Endothelial cell of umbilical vein (primary cell): Measurements from ENCODE around the gene MPZL3. TPM values are rescaled to one million over a fixed set of nuclear protein-coding genes. Genes with fewer than 3 reads are reported as not detected.

ENCODE experiments used
- BruUV-seq: library from RNA; stranded (reverse); fragments of 400-500 nt; replicated peaks from 2 replicates; lab custom pipeline; 2021; lab: Mats Ljungman, UMichigan
- CTCF ChIA-PET: fragments of 300-600, 350-600 bp; sonication (Branson Sonifier 250); formaldehyde crosslinking; loops from one replicate; lab custom pipeline; 2021; ENCODE audit warnings: antibody characterized with exemption, inconsistent platforms; lab: Charles Lee
- POLR2A ChIA-PET: fragments of 300-600, 350-600 bp; sonication (Branson Sonifier 250); formaldehyde crosslinking; loops from one replicate; lab custom pipeline; 2021; ENCODE audit warnings: antibody characterized with exemption, inconsistent platforms; lab: Charles Lee
- DNase-seq: peaks from one replicate; pipeline ENCODE4 v3.0.0-alpha.2; 2011; ENCODE audit warnings: low read depth, low spot score
- FAIRE-seq: peaks from 2 replicates; lab custom pipeline; 2011; peaks lifted over from hg19 to GRCh38; lab: Jason Lieb, UNC
- H2AFZ ChIP-seq: 2 replicates; pipeline ENCODE4 v1.6.0; 2012; ENCODE audit warnings: low read depth, low read length, control low read depth, inconsistent platforms
- H3K27ac ChIP-seq: 2 replicates; pipeline ENCODE4 v1.5.1; 2011; ENCODE audit warnings: low read depth, mild to moderate bottlenecking, control low read depth, low read length, moderate library complexity; ENCODE audit not compliant: insufficient read depth
- H3K27me3 ChIP-seq, 2 experiments: 2 replicates each; pipeline versions ENCODE4 v1.6.0 to v1.6.1; 2011; ENCODE audit warnings: low read length in 2 of 2, mixed read lengths in 1 of 2; ENCODE audit not compliant: control insufficient read depth in 2 of 2, insufficient read depth in 2 of 2
- H3K36me3 ChIP-seq, 2 experiments: 2 replicates in 1 of 2; 3 replicates in 1 of 2; pipeline ENCODE4 v1.5.1; 2011; ENCODE audit warnings: low read length in 2 of 2, mild to moderate bottlenecking in 1 of 2, moderate library complexity in 1 of 2; ENCODE audit not compliant: control insufficient read depth in 2 of 2, insufficient read depth in 2 of 2; ENCODE audit errors: extremely low read depth in 1 of 2
- H3K4me1 ChIP-seq: 3 replicates; pipeline ENCODE4 v1.5.1; 2011; ENCODE audit warnings: mild to moderate bottlenecking, low read length; ENCODE audit not compliant: control insufficient read depth, insufficient read depth; ENCODE audit errors: extremely low read depth
- H3K4me2 ChIP-seq: 2 replicates; pipeline ENCODE4 v1.6.1; 2011; ENCODE audit warnings: low read length, control low read depth, mixed read lengths; ENCODE audit not compliant: insufficient read depth
- H3K4me3 ChIP-seq, 3 experiments: fragments of 200-600 bp in 1 of 3; sonication (generic), shearing (Covaris generic) in 1 of 3; replicated peaks in 1 of 3; 2 replicates each; pipeline ENCODE4 v1.5.1; 2011 to 2016; ENCODE audit warnings: control low read depth in 3 of 3, low read length in 3 of 3, mild to moderate bottlenecking in 2 of 3, inconsistent platforms in 1 of 3, low read depth in 1 of 3, moderate library complexity in 1 of 3; ENCODE audit not compliant: insufficient read depth in 1 of 3
- H3K79me2 ChIP-seq: 2 replicates; pipeline ENCODE4 v1.6.0; 2012; ENCODE audit warnings: low read length, inconsistent platforms; ENCODE audit not compliant: control insufficient read depth, insufficient read depth
- H3K9ac ChIP-seq: replicated peaks from 2 replicates; pipeline ENCODE3; 2011; ENCODE audit warnings: low read length, control low read depth; ENCODE audit not compliant: insufficient read depth; ENCODE audit errors: extremely low read depth
- H3K9me1 ChIP-seq: replicated peaks from 3 replicates; pipeline ENCODE4 v1.6.0; 2011; ENCODE audit warnings: mild to moderate bottlenecking, low read length; ENCODE audit not compliant: control insufficient read depth, insufficient read depth; ENCODE audit errors: extremely low read depth
- H3K9me3 ChIP-seq: replicated peaks from 2 replicates; pipeline ENCODE4 v1.5.1; 2012; ENCODE audit warnings: low read length, inconsistent platforms; ENCODE audit not compliant: control insufficient read depth, insufficient read depth
- H4K20me1 ChIP-seq: replicated peaks from 2 replicates; pipeline ENCODE3; 2011; ENCODE audit warnings: mild to moderate bottlenecking, low read length; ENCODE audit not compliant: control insufficient read depth, insufficient read depth; ENCODE audit errors: extremely low read depth
- CTCF ChIP-seq, 2 donors: IDR thresholded peaks; 1 replicate in 1 of 2; 2 replicates in 1 of 2; pipeline ENCODE4 v1.5.1; 2011; ENCODE audit warnings: low read length in 2 of 2, mild to moderate bottlenecking in 2 of 2, moderate library complexity in 2 of 2, control low read depth in 1 of 2, inconsistent platforms in 1 of 2, low read depth in 1 of 2; ENCODE audit not compliant: insufficient read depth in 1 of 2; ENCODE audit errors: extremely low read depth in 1 of 2
- EZH2 ChIP-seq: IDR thresholded peaks from 2 replicates; pipeline ENCODE4 v1.6.1; 2012; ENCODE audit warnings: borderline replicate concordance, low read depth, mild to moderate bottlenecking, moderate library complexity, low read length, inconsistent platforms; ENCODE audit not compliant: severe bottlenecking
- FOS ChIP-seq: IDR thresholded peaks from 2 replicates; pipeline ENCODE4 v1.6.1; 2011; ENCODE audit warnings: mild to moderate bottlenecking, low read length, moderate library complexity, borderline replicate concordance; ENCODE audit not compliant: insufficient read depth
- GATA2 ChIP-seq: IDR thresholded peaks from 2 replicates; pipeline ENCODE4 v1.7.0; 2011; ENCODE audit warnings: low read depth, mild to moderate bottlenecking, moderate library complexity, mixed read lengths, low read length; ENCODE audit not compliant: insufficient read length, insufficient read depth
- JUN ChIP-seq: IDR thresholded peaks from 2 replicates; pipeline ENCODE4 v1.6.1; 2011; ENCODE audit warnings: borderline replicate concordance, low read depth; ENCODE audit not compliant: insufficient read length, insufficient read depth
- MAX ChIP-seq: IDR thresholded peaks from 2 replicates; pipeline ENCODE4 v1.6.1; 2011; ENCODE audit not compliant: insufficient read depth, insufficient read length
- MYC ChIP-seq: IDR thresholded peaks from one replicate; pipeline ENCODE4 v1.6.1; 2011; ENCODE audit warnings: mild to moderate bottlenecking, low read depth, low read length
- POLR2A ChIP-seq: IDR thresholded peaks from 2 replicates; pipeline ENCODE4 v1.6.1; 2012; ENCODE audit warnings: low read depth, mild to moderate bottlenecking, control low read depth, low read length
- POLR2AphosphoS5 ChIP-seq: IDR thresholded peaks from 2 replicates; pipeline ENCODE4 v1.6.1; 2012; ENCODE audit warnings: low read depth, mild to moderate bottlenecking, control low read depth, low read length, moderate library complexity; ENCODE audit not compliant: insufficient read depth
- dilution Hi-C: fragments of 300-500 bp; cut with MboI; formaldehyde crosslinking; loops from one replicate; pipeline ENCODE4 v1.15.0; 2019; ENCODE audit warnings: low sequenced_read_pairs; ENCODE audit not compliant: extremely low pct_ligation_motif_present
- intact Hi-C: fragments of 100-400 bp; cut with micrococcal nuclease; formaldehyde crosslinking; loops from one replicate; pipeline ENCODE4 v1.10.0; 2022
- polyA plus RNA-seq, 4 experiments: library from polyadenylated mRNA; depleted of rRNA in 3 of 4; stranded (reverse) in 3 of 4; unstranded in 1 of 4; fragments of >200 nt; gene quantifications; 2 replicates each; pipeline versions ENCODE4 v1.2.1 to v1.2.3, GENCODE V29; 2011 to 2012; ENCODE audit warnings: missing spikeins in 1 of 4
- total RNA-seq: library from RNA; stranded (reverse); gene quantifications from 2 replicates; pipeline ENCODE4 v1.2.3, GENCODE V29; 2021

MPZL3 gene
- total and polyA plus RNA-seq, 2 donors (not counting 3 experiments of a cell fraction or from before 2014, with no cell fraction given), result 2.5 to 7.1 TPM

GRCh38 chr11:118200901-118201680 lies 51.1 kb downstream of the MPZL3 start:
- Histone ChIP-seq H3K36me3 (no peaks in the 10 kb centered on the region), H3K4me3 (no peak overlapping the region), H3K9me1 (no peaks in the 10 kb centered on the region), H3K9me3 (no peaks in the 10 kb centered on the region), H3K79me2 (no peaks in the 10 kb centered on the region), H3K4me2 (no peak overlapping the region), H4K20me1 (no peaks in the 10 kb centered on the region), H3K27me3 (no peaks in the 10 kb centered on the region), H2AFZ (no peak overlapping the region), H3K27ac (no peak overlapping the region), H3K4me1 (peaks cover 4% of the 10 kb centered on the region), H3K9ac (no peak overlapping the region)
- intact Hi-C loops (no loop called here), dilution Hi-C loops (no loop called here)
- ChIA-PET CTCF (interaction anchor here (1.9 to 3.8 kb wide), 3 partner anchors 30 to 151 kb away, joined by 6 to 235 read pairs (median 83); no protein-coding TSS in a partner anchor), POLR2A (no interaction called here)
- TF ChIP-seq POLR2A, result no peak
- TF ChIP-seq MAX, result no peak
- TF ChIP-seq EZH2, result no peak
- TF ChIP-seq MYC, result no peak
- BruUV-seq, result no TSS peak
- FAIRE-seq, result no peak
- DNase-seq, result no peak

- intact Hi-C loops, result no loop called here
- no TSS peak for BruUV-seq
- Histone ChIP-seq H3K9me1 (no peaks in the 10 kb centered on the region), H3K27me3 (no peaks in the 10 kb centered on the region), H3K27ac (no peak overlapping the region), H3K4me2 (no peak overlapping the region), H4K20me1 (no peaks in the 10 kb centered on the region), H3K9ac (no peak overlapping the region), H3K4me1 (no peaks in the 10 kb centered on the region), H3K36me3 (no peaks in the 10 kb centered on the region), H3K79me2 (no peaks in the 10 kb centered on the region), H2AFZ (no peak overlapping the region), H3K9me3 (no peaks in the 10 kb centered on the region), H3K4me3 (no peak overlapping the region)
- DNase-seq (no peak), FAIRE-seq (no peak)
- ChIA-PET CTCF (interaction anchor here (3.0 to 3.8 kb wide), 3 partner anchors 62 to 152 kb away, joined by 83 to 235 read pairs (median 104); partner anchors contain the start of gene MPZL2), POLR2A (no interaction called here)
- no peak for TF ChIP-seq CTCF (IDR thresholded peaks at IDR 0.05; ENCODE audit: extremely low read depth in 1 of 2, insufficient read depth in 1 of 2, low read depth in 1 of 2, low read length in 2 of 2)
- TF ChIP-seq POLR2A, result no peak
- TF ChIP-seq JUN, result no peak
- no peak for TF ChIP-seq MYC
- TF ChIP-seq GATA2, result no peak
- no peak for TF ChIP-seq MAX
- no peak for TF ChIP-seq FOS
- TF ChIP-seq POLR2AphosphoS5, result no peak
- TF ChIP-seq EZH2, result no peak
- dilution Hi-C loops, result no loop called here
These were observed 51.7 kb downstream of the MPZL3 start for GRCh38 chr11:118200497-118200896.
